Head of caudate nucleus (tissue), 42 donors: ENCODE measurements around the gene MMP20.

Experiments used
- DNase-seq, 42 donors: peaks; one replicate each; pipeline versions ENCODE4 v3.0.0 to v3.0.0-alpha.2; 2020 to 2021; ENCODE audit warnings: mixed read lengths in 7 of 42
- intact Hi-C: fragments of 100-400 bp; cut with DNase I; formaldehyde crosslinking; loops from one replicate; pipeline ENCODE4 v1.15.0; 2022

The MMP20 gene

GRCh38 chr11:102573851-102574250, 51.3 kb downstream of the MMP20 start:
- DNase-seq = no peak
- intact Hi-C loops = no loop called here

DNA sequence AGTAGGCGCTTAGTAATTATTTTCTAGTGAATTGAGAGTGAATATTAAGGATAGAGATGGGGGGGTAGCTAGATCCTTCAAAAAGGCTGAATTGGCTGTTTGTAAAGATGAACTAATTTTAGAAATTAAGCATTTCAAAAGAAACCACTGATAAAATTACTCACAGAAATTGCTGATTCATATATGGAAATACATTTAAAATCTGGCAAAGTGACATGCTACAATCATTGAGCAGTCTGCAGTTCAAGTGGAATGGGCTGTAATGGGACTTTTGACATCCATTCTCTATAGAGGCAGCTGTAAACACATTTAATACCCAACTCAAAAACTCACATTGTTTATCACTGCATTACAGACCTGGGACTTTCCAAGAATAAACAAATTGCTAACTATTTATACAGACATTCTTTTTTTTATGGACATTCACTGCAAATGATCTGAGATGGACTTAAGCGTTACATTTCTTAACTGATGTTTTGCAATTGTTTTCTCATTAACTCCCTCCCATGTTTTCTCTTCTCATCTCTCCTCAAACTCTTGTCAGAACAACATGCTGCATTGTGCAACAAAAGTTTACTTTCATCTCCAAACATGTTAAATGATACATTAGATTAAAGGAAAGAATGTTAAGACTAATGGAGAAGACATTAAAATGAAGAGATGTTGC, 52.4 kb downstream of the MMP20 start:
- intact Hi-C loops = no loop called here
- no peak for DNase-seq

GRCh38 chr11:102568851-102569250, 56.3 kb downstream of the MMP20 start:
- intact Hi-C loops = no loop called here
- DNase-seq = no peak

GRCh38 chr11:102566112-102566511, 59.0 kb downstream of the MMP20 start:
- intact Hi-C loops = no loop called here
- no peak for DNase-seq

GRCh38 chr11:102564110-102564509, 61.0 kb downstream of the MMP20 start:
- DNase-seq = no peak

DNA sequence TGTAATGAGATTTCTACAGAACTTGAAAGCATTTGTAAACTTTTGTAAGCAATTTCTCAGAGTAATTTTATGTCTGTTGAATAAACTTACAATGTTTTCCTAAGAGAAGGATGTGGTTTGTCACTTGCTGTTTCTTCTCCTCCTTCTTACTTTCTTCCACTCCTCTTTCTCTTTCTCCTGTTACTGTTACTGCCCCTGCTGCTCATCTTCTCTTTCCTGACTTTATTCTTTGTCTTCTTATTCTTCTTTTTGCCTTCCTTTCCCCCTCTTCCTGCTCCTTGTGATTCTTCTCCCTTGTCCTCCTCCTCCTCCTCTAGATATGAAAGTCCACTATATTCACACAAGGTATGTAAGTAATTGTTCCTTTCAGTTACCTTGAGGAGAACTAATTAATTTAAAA, 63.5 kb downstream of the MMP20 start:
- intact Hi-C loops = no loop called here
- DNase-seq = no peak

More at GRCh38 chr11:102564110-102564509, 61.0 kb downstream of the MMP20 start:
- intact Hi-C loops = no loop called here

- intact Hi-C loops = no loop called here
- peak in 2 of 42 donors; percentile 7 to 11 for DNase-seq
These were observed 64.5 kb downstream of the MMP20 start for GRCh38 chr11:102560555-102561011.

- intact Hi-C loops = no loop called here
- no peak for DNase-seq
These were observed 65.3 kb downstream of the MMP20 start for GRCh38 chr11:102559839-102560238.

DNA sequence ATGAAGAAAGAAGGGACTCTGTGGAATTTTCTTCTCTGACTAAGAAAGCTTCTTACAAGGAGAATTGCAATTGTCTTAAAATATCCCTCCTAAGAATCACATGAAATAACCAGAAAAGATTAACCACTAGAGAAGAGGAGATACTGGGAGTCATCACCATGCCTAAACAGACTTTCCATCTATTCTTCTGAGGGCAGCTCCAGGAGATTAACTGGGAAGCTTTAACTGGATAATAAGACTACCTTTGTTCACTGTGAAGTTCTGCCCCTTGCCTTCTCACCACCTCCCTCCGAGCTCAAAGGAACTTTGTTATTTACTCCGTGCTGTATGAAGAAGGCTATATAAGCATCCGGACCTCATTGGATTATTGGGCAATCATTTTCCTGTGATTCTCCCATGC, 70.0 kb downstream of the MMP20 start:
- intact Hi-C loops = no loop called here
- no peak for DNase-seq

GRCh38 chr11:102553835-102554282, 71.3 kb downstream of the MMP20 start:
- DNase-seq = no peak
- intact Hi-C loops = no loop called here

DNA sequence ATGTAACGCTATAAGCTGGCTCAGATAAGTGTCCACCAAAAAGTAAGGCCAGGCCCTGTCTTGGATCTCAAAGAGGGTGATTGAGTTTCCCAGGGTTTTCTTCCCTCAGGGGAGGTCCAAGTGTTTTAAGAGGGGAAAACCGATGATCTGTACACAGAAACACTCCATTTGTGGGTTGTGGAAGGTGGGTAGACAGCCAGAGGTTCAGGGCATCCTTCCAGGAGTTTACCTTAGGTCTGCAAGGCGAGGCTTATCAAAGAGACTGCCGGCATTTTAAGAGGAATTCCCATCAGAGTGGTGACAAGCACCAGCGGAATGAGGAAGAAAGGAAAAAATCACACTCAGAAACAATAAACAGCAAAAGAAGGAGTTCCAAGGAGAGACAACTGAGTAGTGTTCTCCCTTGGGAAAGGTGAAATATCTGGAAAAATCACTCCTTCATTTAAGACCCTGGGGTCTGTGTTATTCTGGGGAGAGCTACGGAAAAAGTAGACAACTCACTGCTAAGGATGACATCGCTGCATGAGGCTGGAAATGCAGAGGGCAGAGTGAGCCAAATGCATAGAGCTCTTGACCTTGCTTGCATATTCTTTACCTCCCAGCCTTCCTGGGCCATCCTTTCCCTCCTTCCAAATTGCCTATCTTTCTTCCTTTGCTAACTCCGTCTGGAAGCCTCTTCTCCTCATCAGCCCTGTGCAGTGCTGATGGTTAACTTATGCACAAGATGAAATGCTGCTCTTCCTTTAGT, 72.5 kb downstream of the MMP20 start:
- no peak for DNase-seq
- intact Hi-C loops = no loop called here

GRCh38 chr11:102552020-102552419, 73.1 kb downstream of the MMP20 start:
- no peak for DNase-seq
- intact Hi-C loops = no loop called here

DNA sequence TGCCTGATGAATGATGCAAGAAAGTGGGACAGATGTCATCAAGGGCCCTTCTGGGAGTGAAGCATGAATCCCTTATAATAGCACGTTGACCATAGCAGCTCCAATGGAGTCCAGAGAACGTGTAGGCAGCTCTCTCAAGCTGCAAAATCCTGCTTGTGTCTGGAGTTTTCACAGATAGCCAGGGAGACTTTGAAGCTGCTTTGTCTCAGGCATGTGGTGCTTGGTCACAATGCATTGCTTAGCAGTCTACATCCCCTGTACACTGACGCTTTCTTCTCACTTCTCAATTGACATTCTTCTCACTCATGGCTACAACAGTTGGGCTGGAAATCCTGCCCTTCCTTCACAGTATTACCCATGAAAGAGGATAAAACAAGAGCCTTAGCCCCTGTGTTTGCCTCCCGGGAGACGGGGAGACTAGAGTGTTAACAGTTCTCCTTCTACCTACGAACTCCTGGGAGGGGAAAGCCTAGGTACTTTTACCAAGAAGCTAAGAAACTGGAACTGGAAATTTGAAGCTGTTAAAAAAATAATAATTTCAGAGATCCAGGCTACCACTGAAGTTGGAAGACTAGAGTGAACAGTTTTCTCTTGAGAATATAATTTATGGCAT, 73.9 kb downstream of the MMP20 start:
- DNase-seq = peak in 2 of 42 donors; percentile 7 to 24
- intact Hi-C loops = no loop called here

DNA sequence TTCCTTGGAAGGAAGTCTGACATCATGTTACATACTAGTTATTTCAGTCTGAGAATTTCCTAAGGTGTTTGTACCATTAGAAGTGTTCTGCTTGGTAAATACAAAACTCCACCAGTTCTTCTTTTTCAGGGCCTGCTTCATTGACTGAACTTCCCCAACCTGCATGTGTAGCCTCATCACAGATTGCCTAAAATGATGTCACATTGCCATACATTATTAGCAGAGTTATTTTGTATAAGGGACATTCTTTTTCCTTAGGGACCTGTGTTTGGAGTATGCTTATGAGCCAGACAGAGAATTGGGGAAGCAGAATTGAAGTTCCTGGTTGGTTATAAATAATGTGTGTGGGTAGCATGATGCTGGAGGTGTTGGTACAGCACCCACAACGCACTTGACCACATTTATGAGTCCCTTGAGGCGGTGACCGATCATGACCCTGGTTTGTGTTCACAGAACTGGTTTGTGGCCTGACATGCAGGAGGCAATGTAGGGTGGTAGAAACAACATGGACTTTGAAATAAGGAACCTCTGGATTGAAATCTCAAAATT, 78.1 kb downstream of the MMP20 start:
- DNase-seq = no peak
- intact Hi-C loops = no loop called here

- intact Hi-C loops = no loop called here
- no peak for DNase-seq
These were observed 78.7 kb downstream of the MMP20 start for GRCh38 chr11:102546427-102546826.

DNA sequence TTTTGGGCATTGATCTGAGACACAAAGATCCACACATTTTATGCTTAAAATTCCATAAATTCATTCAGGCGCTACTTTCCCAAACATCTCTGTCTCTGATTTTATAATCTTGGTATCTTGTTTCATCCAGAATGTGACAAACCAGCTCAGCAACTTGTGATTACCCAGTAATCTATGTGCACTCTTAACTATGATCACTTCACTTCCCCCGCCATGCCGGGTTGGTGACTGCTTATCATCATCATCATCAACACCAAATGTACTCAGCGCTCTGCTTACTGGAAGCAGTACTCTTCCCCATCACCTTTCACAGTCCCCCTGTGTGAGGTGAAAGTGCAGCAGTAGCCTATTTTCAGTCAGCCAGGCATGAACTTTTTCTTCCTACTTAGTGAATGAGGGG, 79.4 kb downstream of the MMP20 start:
- no peak for DNase-seq
- intact Hi-C loops = no loop called here

GRCh38 chr11:102544594-102544993, 80.5 kb downstream of the MMP20 start:
- intact Hi-C loops = no loop called here

DNA sequence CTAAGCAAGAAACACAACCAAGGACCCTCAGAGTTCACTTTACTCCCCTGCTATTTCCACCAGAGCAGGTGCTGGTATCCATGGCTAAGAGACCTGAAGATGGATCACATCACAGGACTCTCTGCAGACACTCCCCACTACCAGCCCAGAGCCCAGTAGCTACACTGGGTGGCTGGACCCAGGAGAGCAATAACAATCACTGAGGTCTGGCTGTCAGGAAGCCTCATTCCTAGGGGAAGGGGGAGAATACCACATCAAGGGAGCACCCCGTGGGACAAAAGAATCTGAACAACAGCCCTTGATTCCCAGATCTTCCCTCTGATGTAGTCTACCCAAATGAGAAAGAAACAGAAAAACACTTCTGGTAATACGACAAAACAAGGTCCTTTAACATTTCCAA, 85.6 kb downstream of the MMP20 start:
- no peak for DNase-seq
- intact Hi-C loops = no loop called here

More at GRCh38 chr11:102544594-102544993, 80.5 kb downstream of the MMP20 start:
- no peak for DNase-seq

DNA sequence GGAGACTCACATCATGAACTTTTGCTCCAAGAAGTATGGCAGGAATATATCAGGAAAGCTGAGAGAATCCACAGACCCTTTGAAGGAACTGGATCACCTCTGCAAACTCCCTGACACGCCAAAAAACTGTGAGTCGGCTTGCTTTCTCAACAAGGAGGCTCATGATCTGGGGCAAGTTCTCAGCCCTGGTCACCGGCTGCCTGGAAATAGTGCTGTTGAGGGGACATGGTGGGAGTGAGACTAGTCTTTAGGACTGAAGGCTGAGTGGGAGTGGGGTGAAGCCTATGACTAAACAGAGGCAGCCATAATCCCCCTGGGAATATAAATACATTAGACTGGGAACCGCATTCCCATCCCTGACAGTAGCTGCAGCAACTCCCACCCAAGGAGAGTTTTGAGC, 86.2 kb downstream of the MMP20 start:
- intact Hi-C loops = no loop called here
- DNase-seq = no peak

DNA sequence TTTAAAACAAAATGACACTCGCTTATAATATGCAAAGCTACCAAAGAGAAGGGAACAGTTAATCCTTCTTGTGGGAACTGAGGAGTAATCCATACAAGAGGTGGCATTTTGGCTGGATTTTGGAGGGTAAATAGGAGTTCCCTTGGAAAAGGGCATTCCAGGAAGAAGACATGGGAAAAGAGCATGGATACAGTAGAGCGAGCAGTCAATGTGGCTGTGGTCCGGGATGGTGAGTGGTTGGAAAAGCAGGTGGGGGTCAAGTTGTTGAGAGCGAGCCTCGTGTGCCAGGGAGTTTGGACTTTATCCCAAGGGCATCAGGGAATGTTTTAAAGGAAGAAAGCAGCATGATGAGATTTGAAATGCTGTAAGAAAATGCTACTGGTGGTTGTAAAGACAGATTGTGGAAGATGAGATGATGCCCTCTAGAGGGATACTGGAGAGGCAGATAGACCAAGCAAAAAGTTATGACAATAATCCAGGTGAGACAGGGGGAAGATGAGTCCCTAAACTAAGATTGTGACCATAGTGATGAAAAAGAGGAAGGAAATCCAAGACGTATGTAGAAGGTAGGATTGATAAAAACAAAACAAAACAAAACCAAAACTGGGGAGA, 90.8 kb downstream of the MMP20 start:
- intact Hi-C loops = no loop called here
- no peak for DNase-seq
